ENCODE data around the gene SUCO.
"Not testable (repeated sequence)": the region's sequence is repeated elsewhere in the genome, so short reads cannot be mapped to it uniquely, and the experiment has no call there.

SUCO gene

GRCh38 chr1:172559572-172560210, 26.7 kb downstream of the SUCO start:
- DNase-seq (ENCODE audit: low read depth in 2 of 2): no peak

GRCh38 chr1:172561252-172561651, 28.3 kb downstream of the SUCO start:
- no peak for DNase-seq (ENCODE audit: low read depth in 2 of 2)

DNA sequence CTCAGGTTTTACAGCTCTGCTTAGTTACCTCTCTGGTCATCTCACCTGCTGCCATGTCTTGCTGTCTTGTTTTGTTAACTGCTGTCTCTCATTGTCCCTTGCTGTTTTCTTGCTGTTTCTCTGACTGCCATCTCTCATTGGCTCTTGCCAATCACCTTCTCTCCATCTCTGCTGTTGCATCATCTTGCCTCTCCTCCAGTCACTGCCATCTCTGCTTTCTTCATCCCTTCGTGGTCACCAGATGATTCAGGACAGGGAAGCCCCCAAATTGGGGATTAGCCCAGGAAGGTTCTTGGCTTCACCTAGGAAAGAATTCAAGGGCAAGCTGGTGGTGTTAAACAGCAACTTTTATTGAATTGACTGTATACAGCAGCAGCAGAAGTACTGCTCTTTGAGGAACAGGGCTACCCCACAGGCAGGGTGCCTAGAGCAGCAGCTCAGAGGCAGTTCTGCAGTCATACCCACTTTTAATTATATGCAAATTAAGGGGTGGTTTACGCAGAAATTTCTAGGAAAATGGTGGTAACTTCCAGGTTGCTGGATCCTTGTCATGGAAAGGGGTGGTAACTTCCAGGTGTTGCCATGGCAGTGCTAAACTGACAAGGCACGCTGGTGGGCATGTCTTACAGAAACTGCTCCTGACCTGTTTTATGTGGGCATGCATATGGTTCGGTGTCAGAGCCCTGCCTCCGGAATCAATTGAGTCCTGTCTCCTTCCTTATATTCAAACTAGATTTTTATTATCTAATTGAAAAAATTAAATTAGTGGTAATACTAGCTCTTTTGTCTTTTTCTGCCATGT, 33.4 kb downstream of the SUCO start:
- DNase-seq (ENCODE audit: low read depth in 2 of 2): no peak

- no peak for DNase-seq (ENCODE audit: low read depth in 2 of 2)
Measured at GRCh38 chr1:172567720-172568119, 34.8 kb downstream of the SUCO start.

DNA sequence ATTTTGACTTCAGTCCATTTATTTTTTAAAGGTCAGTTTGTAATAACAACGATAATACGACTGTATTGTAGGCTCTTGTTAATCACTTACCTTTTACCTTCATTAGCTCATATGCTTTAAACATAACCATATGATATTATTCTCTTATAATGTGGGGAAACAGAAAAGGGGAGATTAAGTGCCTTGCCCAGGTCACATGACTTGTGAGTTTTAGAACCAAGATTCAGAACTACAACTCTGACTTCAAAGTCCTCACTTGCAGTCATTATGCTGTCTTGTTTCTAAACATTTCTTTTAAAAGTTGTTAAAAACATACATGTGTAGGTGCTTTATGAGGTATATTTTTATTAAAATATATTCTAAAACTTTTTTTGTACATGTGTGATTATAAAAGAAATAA, 41.1 kb downstream of the SUCO start:
- no peak for DNase-seq (ENCODE audit: low read depth in 2 of 2)

- DNase-seq (ENCODE audit: low read depth in 2 of 2): no peak
Measured at GRCh38 chr1:172578586-172578985, 45.6 kb downstream of the SUCO start.

DNA sequence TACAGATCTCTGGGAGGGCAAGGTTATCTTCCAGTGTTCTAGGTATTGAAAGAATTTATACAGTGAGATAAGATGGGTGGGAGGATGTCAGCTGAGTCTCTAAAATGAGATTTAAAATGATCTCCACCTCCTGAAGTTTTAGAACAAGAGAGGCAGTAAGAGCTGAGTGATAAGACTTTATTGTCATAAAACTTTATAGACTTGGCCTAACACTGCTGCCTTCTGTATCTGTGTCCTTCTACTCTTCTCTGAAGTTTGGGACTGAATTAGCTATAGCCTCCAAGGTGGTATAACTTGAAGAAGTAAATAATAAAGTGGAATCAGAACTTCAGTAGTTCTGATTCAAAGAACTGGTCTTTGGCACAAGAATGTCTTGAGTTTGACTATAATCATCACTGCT, 48.3 kb downstream of the SUCO start:
- no peak for DNase-seq (ENCODE audit: low read depth in 2 of 2)

DNA sequence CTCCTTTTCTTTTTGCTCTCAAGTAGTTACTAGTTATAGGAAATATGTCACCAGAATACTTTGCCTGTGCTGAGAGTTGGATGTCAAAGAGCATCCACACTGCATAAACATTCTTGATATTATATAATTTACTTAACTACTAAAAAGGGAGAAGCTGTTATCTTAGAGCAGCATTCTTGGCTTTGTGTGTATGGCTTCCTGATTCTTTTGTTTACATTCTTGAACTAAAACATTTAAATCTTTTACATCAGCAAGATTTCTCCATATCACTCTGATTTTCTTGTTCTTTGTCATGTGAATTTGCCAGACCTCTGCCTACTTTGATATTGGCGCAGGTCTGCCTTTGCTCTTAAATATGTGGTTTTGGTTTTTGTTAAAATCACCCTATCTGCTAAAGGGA, 48.8 kb downstream of the SUCO start:
- DNase-seq (ENCODE audit: low read depth in 2 of 2): no peak

- no peak for DNase-seq (ENCODE audit: low read depth in 2 of 2)
Measured at GRCh38 chr1:172582889-172583288, 49.9 kb downstream of the SUCO start.

GRCh38 chr1:172585348-172585747, 52.4 kb downstream of the SUCO start:
- no peak for DNase-seq (ENCODE audit: low read depth in 2 of 2)

GRCh38 chr1:172585861-172586260, 52.9 kb downstream of the SUCO start:
- no peak for DNase-seq (ENCODE audit: low read depth in 2 of 2)

DNA sequence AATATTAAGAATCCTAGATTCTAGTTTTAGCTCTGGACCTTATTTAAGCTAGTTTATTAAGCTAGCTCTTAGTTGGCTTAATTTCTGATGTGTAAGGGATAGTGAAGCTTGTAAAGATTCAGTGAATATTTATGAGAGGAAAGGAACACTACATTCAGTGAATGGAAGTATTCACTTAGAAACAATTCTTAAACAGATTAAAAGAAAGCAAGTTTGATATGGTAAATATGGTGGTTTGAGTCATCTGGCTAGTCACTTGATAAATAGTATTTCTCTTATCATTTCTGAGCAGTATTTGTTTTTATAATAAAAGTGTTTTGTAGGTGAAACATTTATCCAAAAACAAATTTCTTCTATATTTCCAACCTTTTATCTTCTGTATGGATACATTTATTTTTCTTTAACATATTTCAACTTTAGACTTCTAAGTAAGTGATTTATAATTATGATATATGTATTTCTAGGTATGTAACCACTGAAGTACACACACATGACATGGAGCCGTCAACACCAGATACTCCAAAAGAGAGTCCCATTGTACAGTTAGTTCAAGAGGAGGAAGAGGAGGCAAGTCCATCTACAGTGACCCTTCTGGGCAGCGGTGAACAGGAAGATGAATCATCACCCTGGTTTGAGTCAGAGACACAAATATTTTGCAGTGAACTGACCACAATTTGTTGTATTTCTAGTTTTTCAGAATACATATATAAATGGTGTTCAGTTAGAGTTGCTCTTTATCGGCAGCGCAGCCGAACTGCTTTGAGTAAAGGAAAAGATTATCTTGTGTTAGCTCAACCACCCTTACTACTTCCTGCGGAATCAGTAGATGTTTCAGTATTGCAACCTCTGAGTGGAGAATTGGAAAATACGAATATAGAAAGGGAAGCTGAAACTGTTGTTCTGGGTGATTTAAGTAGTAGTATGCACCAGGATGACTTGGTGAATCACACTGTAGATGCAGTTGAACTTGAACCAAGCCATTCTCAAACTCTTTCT, 55.6 kb downstream of the SUCO start:
- no peak for DNase-seq (ENCODE audit: low read depth in 2 of 2)

- DNase-seq (ENCODE audit: low read depth in 2 of 2): no peak
Measured at GRCh38 chr1:172589553-172589952, 56.6 kb downstream of the SUCO start.

GRCh38 chr1:172591429-172591828, 58.5 kb downstream of the SUCO start:
- not testable (repeated sequence) for DNase-seq (ENCODE audit: low read depth in 2 of 2)

GRCh38 chr1:172595066-172595465, 62.1 kb downstream of the SUCO start:
- not testable (repeated sequence) for DNase-seq (ENCODE audit: low read depth in 2 of 2)

GRCh38 chr1:172596782-172597181, 63.8 kb downstream of the SUCO start:
- DNase-seq (ENCODE audit: low read depth in 2 of 2): not testable (repeated sequence)

DNA sequence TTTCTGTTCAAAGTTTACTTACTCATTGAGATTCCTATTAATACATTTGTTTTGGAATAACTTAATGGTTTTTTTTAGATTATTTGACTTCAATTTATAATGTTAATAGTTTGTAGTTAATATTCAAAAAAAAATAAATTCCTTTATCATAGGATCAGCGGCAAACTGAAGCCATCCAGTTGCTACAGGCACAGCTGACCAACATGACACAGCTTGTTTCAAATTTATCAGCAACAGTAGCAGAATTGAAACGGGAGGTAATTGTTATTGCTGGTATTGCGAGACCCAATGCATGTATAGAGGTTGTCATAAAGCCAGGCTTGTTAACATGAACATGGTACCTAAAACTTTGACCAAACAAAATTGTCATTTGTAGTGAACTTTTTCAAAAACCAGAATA, 67.0 kb downstream of the SUCO start:
- DNase-seq (ENCODE audit: low read depth in 2 of 2): no peak

GRCh38 chr1:172600615-172601014, 67.7 kb downstream of the SUCO start:
- no peak for DNase-seq (ENCODE audit: low read depth in 2 of 2)

DNA sequence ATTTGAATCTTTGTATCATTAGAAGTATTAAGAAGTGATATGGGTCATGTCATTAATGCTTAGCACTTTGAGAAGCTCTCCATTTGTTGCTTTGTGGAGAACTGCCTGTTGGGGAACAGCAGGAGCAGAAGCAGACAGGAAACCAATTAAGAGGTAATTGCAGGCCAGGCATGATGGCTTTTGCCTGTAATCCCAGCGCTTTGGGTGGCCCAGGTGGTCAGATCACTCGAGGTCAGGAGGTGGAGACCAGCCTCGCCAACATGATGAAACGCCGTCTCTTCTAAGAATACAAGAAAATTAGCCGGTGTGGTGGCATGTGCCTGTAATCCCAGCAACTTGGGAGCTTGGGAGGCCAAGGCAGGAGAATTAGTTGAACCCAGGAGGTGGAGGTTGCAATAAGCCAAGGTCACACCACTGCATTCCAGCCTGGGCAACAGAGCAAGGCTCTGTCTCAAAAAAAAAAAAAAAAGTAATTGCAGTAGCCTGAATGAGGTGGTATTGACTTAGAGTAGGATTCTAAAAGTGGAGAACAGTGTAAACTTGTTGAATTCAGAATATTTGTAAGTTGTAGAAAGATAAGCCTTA, 68.2 kb downstream of the SUCO start:
- DNase-seq (ENCODE audit: low read depth in 2 of 2): no peak

GRCh38 chr1:172602706-172603105, 69.8 kb downstream of the SUCO start:
- no peak for DNase-seq (ENCODE audit: low read depth in 2 of 2)

- no peak for DNase-seq (ENCODE audit: low read depth in 2 of 2)
Measured at GRCh38 chr1:172603816-172604215, 70.9 kb downstream of the SUCO start.

- DNase-seq (ENCODE audit: low read depth in 2 of 2): no peak
Measured at GRCh38 chr1:172605641-172606040, 72.7 kb downstream of the SUCO start.
